DND-41 (cell line): ENCODE measurements around the gene MAP3K2.

ENCODE experiments used
- CTCF ChIP-seq: IDR thresholded peaks from 2 replicates; pipeline ENCODE4 v1.5.1; 2012; ENCODE audit warnings: borderline replicate concordance, low read length, moderate library complexity, mild to moderate bottlenecking; ENCODE audit not compliant: poor library complexity, severe bottlenecking; ENCODE audit errors: extremely low read depth
- EZH2 ChIP-seq: IDR thresholded peaks from 3 replicates; pipeline ENCODE4 v1.6.1; 2012; ENCODE audit warnings: borderline replicate concordance, low read depth, mild to moderate bottlenecking, moderate library complexity, low read length, inconsistent platforms; ENCODE audit not compliant: severe bottlenecking

GRCh38 chr2:127275789-127276188 is 112.0 kb downstream of the MAP3K2 start:
- no peak for TF ChIP-seq CTCF
- no peak for TF ChIP-seq EZH2
